ENCODE measurements around the gene GLS2.
"Not testable (repeated sequence)": the region's sequence is repeated elsewhere in the genome, so short reads cannot be mapped to it uniquely, and the experiment has no call there.

Gene GLS2

GRCh38 chr12:56488041-56488955 is at the start of gene GLS2:
GLS2 (minus strand) TSS chr12:56488161; CDS start chr12:56488118, 43 bp downstream.
- DNase-seq, result peak; percentile 70

GRCh38 chr12:56537546-56537945 is 49.6 kb upstream of the GLS2 start:
- DNase-seq, result no peak

GRCh38 chr12:56530390-56531055 is 42.6 kb upstream of the GLS2 start:
- no peak for DNase-seq

- no peak for DNase-seq
Observed at GRCh38 chr12:56529656-56530055, 41.7 kb upstream of the GLS2 start.

- DNase-seq, result no peak
Observed at GRCh38 chr12:56528846-56529245, 40.9 kb upstream of the GLS2 start.

- no peak for DNase-seq
Observed at GRCh38 chr12:56522411-56523193, 34.6 kb upstream of the GLS2 start.

- DNase-seq, result peak; percentile 44
Observed at GRCh38 chr12:56521590-56522371, 33.8 kb upstream of the GLS2 start, which contains the start of gene RBMS2. RBMS2 (plus strand) TSS chr12:56521820; CDS start chr12:56522024, 204 bp downstream.

GRCh38 chr12:56521209-56521589 is 33.2 kb upstream of the GLS2 start:
- DNase-seq, result no peak

- no peak for DNase-seq
Observed at GRCh38 chr12:56520506-56520905, 32.5 kb upstream of the GLS2 start.

- DNase-seq, result no peak
Observed at GRCh38 chr12:56520048-56520447, 32.1 kb upstream of the GLS2 start.

- DNase-seq, result no peak
Observed at GRCh38 chr12:56518570-56518969, 30.6 kb upstream of the GLS2 start.

- DNase-seq, result no peak
Observed at GRCh38 chr12:56517854-56518253, 29.9 kb upstream of the GLS2 start.

GRCh38 chr12:56514014-56514318 is 26.0 kb upstream of the GLS2 start:
- not testable (repeated sequence) for DNase-seq

GRCh38 chr12:56510786-56511185 is 22.8 kb upstream of the GLS2 start:
- DNase-seq, result no peak

GRCh38 chr12:56499879-56500278 is 11.9 kb upstream of the GLS2 start:
- DNase-seq, result not testable (repeated sequence)

GRCh38 chr12:56499452-56499851 is 11.5 kb upstream of the GLS2 start:
- DNase-seq, result not testable (repeated sequence)

- not testable (repeated sequence) for DNase-seq
Observed at GRCh38 chr12:56498126-56498902, 10.4 kb upstream of the GLS2 start.

- not testable (repeated sequence) for DNase-seq
Observed at GRCh38 chr12:56496704-56497103, 8.7 kb upstream of the GLS2 start.

GRCh38 chr12:56494481-56494880 is 6.5 kb upstream of the GLS2 start:
- DNase-seq, result not testable (repeated sequence)

- DNase-seq, result not testable (repeated sequence)
Observed at GRCh38 chr12:56494106-56494415, 6.1 kb upstream of the GLS2 start.

- DNase-seq, result not testable (repeated sequence)
Observed at GRCh38 chr12:56493409-56494105, 5.6 kb upstream of the GLS2 start.
